Brain pericyte (primary cell): ENCODE measurements around the gene GNAI1.
"Not testable (repeated sequence)": the region's sequence is repeated elsewhere in the genome, so short reads cannot be mapped to it uniquely, and the experiment has no call there.

Source experiments
- DNase-seq: peaks from one replicate; pipeline ENCODE4 v3.0.0-alpha.2; 2012; ENCODE audit warnings: low read depth, low spot score

The GNAI1 gene

GRCh38 chr7:80132594-80132993 is 2.0 kb upstream of the GNAI1 start:
- no peak for DNase-seq

DNA sequence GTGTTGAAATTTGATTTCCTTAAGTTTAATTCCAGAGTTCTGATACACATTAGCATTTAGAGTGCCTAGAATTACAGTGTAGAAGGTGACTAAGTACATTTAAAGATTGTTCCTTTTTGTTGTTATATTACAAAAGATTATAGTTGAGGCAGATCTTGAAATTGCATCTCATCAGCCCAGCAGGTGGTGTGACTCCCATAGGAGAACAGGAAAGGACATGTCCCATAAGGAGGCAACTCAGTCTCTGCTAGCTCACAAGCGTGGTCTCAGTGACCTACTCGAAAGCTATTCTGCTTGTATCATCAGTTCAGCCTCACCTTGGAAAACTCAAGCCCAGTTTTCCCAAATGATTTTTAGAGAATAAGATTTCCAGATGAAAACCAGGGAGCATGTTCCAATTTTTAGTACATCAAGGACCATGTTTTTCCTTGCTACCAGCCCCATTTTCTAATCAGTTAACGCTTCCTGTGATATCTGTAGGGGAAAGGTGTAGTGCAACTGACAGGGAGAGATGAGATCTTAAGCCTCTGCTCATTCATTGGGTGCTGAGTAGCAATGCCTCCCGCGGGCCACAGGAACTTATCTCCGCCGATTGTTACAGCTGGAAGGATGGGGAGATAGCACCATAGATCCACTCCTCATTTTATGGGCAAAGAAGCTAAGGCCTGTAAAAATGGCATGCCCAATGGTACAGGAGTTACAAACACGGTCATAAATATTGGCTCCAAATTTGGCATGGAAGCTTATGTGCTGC is 1.1 kb upstream of the GNAI1 start:
- DNase-seq, result no peak

DNA sequence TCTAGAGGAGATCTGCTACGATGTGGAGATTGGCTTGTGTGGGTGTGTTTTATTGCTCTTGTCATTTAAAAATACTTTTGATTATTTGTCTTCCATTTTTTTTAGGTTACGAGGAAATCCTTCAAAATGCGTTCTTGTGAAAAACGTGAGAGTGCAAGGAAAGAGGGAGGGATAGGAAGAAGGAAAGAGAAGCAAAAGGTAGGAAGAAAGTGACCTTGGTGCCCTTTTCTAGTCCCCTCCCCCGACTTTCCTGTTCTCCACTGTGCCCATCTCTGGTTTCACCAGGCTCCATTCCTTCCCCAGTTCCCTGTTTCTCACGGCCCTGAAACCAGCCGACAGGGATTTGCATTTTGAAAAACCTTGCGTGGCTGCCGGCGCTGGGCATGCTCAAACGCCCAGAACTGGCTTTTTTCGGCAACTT is 506 bp upstream of the GNAI1 start:
- DNase-seq, result no peak

GRCh38 chr7:80135309-80136104 is 876 bp downstream of the GNAI1 start:
- DNase-seq, result no peak

DNA sequence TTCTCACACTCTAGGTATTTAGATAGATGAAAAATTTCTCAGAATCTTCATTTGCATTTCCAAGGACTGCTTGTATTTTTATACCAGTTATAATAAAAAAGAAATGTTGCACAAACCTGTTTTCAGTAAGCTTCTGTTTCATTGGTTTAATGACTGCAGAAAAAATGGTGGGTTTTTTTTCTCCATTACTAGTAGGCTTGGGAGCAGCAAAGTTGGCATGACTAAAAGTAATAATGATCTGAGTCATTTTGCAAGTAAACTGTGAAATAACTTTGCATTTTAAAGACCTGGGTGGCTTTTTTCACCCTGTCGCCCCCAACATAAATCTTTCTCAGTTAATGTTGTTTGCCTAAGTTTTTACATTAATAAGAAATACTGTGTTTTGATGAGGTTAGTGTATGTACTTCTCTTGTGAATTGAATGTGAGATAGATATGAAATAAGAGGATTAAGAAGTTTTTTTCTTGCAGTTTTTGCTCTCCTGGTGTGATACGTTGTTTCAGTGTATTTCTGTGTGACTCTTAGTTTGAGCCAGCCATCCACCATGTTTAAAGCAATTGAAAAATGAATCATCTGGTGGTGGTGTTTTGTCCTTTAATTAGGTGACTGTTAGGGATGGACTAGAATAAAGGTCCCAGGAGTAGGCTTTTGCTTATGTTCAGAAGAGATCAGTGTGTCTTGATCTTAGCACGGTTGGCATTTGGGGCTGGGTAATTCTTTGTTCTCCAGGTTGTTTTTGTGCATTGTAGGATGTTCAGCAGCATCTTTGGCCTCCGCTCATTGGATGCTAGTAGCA is 1.8 kb downstream of the GNAI1 start:
- DNase-seq, result no peak

DNA sequence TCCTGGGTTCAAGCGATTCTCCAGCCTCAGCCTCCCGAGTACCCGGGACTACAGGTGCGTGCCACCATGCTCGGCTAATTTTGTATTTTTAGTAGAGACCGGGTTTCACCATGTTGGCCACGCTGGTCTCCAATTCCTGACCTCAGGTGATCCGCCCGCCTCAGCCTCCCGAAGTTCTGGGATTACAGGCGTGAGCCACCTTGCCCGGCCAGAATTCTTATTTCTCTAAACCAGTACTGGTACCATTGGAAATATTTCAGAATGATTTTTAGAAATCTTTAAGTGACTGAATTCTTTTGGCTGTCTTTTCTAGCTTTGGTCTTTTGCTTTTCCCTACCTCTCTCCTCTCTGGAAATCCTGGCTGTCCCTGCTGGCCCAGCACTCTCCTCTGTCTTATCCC is 2.8 kb downstream of the GNAI1 start:
- no peak for DNase-seq

DNA sequence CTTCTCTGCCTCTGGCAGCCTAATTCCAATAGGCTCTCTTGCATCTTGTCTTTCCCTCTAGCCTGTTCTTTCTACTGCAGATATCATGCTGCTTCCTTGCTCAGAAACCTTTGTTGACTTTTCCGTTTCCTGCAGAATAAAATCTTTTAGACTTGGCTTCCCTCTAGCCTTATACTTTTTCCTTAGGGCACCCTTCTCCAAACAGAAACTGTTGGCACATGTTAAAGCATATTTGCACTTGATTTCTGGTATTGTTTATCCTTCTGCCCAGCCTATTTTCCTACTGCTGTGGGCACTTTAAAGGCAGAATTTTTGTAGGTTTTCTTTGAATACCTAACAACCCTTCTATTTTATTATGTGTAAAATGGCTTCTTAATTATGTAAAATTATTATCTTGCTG is 4.6 kb downstream of the GNAI1 start:
- DNase-seq, result no peak

- DNase-seq, result no peak
Measured at GRCh38 chr7:80140388-80140787, 5.8 kb downstream of the GNAI1 start.

- DNase-seq, result no peak
Measured at GRCh38 chr7:80141376-80141775, 6.7 kb downstream of the GNAI1 start.

- no peak for DNase-seq
Measured at GRCh38 chr7:80142853-80143580, 8.4 kb downstream of the GNAI1 start.

DNA sequence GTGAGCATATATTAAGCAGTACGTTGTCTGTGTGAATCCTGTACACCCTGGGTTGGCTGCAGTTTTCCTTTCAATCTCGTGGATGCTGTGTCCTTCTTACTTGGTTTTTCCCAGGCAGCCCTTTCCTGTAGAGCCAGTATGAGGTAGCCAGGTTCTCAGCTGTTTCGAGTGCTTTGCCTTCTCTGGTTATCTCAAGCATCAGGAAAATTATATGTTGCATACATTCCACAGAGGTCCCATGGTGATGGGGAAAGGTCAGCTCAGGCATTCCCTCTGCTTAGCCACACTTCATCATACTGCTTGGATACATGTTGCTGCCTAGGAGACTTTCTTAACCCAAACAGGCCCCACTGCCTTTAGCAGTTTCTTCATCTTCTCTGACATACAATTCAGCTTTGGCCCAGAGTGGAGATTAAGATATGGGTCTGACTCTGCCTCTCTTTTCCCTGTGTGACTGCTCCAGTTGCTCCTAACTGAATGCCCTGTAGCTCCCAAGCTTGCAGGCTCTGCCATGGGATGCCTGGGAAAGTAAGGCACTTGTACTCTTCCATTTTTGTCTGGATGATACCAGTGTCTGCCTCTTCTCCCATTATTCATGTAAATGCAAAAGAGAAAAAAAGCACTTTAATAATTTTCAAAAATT is 11.3 kb downstream of the GNAI1 start:
- no peak for DNase-seq

GRCh38 chr7:80146545-80147182 is 12.0 kb downstream of the GNAI1 start:
- DNase-seq, result no peak

GRCh38 chr7:80147543-80148391 is 13.1 kb downstream of the GNAI1 start:
- no peak for DNase-seq

GRCh38 chr7:80150611-80151273 is 16.1 kb downstream of the GNAI1 start:
- DNase-seq, result no peak

DNA sequence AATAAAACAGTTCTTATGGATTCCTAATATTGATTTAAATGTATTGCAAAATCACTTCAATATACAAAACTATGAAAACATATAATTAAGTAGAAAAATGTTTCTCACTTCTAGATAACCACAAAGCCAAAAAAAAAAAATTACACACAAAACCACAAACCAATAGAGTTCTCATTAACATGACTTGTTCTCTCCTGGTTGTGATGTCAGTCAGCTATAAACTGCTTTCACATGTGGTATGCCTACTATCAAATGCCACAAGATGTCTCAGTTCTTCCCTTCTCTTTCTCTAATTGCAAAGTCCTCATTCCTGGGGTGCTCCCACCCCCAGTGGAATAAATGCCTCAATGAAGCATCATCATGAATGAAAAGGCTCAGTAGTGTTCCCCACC is 16.6 kb downstream of the GNAI1 start:
- no peak for DNase-seq

DNA sequence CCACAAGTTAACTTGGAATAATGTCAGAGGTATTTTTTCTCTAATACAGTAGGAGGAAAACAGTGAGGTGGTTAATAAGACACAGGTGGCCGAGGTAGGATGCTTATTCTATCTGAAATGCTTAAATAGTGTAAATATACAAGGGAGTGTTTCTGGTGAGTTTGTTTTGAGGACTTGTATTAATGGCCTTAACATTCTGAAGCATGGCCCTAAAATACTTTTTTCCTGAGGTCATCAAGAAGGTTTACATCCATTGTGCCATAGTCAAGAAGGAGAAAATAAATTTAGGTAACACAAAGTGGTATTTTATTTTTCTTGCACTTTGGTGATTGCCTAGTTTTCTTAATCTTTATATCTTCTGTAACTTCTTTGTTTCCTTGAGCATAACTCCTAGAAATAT is 18.8 kb downstream of the GNAI1 start:
- DNase-seq, result no peak

DNA sequence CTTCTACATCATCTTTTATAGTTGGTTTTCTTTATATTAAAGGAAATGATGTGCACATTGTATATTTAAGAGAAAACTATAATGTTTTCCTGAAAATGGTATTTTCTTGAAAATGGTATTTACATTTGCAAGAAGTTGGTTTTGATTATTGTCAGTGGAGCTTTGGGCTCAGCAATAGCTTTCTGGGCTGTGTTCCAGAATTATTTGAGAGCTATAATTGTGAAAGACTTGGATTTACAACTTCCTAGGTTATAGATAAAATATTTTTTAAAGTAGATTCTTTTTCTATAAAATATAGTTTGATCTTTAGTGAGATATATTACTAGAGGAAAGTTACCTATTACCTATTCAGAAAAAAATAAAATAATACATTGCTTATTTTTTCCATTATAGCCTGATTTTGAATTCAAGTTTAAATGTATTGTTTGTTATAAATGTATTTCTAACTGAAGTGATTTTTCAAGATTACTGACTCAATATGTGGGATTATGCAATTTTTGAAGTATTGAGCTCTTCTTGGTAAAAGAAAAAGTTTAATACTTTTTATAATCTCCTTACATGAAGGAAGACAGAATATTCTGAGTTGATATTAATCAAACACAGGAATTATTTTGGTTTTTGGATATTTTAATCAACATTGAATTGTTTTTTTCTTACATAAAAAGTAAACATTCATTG is 20.2 kb downstream of the GNAI1 start:
- DNase-seq, result no peak

DNA sequence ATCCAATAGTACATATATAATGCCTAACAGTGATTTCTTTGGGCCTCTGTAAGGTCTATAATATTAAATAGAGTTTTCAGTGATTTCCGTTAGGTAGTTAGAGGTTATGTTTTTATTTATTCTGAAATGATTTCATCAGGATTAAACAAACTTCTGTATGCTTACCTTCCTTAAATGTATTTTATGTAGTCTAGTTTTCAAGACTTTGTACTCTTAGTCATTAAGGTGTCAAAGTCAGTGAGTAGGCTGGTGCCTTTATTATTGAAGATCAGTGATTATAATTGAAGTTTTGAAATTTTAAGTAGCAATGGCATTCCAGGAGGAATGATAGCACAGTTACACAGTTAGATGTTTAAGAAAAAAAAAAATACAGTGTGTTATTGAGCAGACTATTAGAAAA is 20.7 kb downstream of the GNAI1 start:
- DNase-seq, result no peak

DNA sequence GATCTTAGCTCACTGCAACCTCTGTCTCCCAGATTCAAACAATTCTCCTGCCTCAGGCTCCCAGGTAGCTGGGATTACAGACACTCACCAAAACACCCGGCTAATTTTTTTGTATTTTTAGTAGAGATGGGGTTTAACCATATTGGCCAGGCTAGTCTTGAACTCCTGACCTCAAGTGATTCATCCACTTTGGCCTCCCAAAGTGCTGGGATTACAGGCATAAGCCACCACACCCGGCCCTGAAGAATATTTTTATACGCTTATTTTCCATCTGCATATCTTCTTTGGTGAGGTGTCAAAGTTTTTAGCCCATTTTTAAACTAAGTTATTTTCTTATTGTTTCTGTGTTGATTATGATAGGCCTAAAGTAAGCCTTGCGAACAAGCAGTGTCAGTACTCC is 23.1 kb downstream of the GNAI1 start:
- DNase-seq, result not testable (repeated sequence)
